DOHH2 (cell line): ENCODE results near the gene SNX7.

ENCODE experiments used
- EZH2phosphoT487 ChIP-seq: fragments of 200-600 bp; sonication (generic); IDR thresholded peaks from 2 replicates; pipeline ENCODE4 v1.6.1; 2017; ENCODE audit warnings: borderline replicate concordance, mild to moderate bottlenecking, antibody characterized with exemption, low read length, moderate library complexity, mixed read lengths
- TF ChIP-seq, protein P1 (sequence below): fragments of 200-600 bp; sonication (generic); IDR thresholded peaks from one replicate; pipeline ENCODE4 v1.5.1; 2014; ENCODE audit warnings: antibody characterized with exemption, mild to moderate bottlenecking, low read depth, low read length; ENCODE audit not compliant: poor library complexity, severe bottlenecking

DNA sequence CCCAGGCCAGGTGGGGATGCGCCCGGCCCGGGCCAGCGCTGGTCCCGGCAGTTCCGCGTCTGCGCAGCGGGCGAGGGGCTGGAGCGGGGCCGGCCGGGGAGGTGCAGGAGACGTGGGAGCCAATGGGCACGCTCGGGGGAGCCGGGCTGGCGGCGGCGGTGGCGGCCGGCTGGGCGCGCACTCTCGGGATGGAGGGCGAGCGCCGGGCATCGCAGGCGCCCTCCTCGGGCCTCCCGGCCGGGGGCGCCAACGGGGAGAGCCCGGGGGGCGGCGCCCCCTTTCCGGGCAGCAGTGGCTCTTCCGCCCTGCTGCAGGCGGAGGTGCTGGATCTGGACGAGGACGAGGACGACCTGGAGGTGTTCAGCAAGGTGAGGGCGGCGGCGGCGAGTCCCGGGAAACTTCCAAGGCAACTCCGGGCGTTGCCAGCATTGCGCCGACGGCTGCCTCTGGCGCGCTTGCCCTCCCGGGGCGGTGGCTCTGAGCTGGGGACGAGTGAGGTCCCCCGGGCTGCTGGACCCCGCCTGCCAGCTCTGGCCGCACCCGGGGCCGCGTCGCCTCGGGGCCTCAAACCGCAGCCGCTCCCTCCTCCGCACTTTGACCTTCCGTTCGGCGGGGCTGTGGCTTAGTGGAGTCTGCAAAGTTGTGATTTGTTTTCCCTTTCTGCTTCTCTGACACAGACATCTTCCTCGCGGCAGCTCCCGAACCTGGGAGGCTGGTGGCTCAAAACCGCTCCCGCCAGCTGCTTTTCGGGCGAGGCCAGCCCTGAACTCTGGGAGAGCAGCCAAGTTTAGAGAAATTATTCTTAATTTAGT, at the start of gene SNX7:
- TF ChIP-seq EZH2phosphoT487 = no peak
- TF ChIP-seq, protein P1, sequence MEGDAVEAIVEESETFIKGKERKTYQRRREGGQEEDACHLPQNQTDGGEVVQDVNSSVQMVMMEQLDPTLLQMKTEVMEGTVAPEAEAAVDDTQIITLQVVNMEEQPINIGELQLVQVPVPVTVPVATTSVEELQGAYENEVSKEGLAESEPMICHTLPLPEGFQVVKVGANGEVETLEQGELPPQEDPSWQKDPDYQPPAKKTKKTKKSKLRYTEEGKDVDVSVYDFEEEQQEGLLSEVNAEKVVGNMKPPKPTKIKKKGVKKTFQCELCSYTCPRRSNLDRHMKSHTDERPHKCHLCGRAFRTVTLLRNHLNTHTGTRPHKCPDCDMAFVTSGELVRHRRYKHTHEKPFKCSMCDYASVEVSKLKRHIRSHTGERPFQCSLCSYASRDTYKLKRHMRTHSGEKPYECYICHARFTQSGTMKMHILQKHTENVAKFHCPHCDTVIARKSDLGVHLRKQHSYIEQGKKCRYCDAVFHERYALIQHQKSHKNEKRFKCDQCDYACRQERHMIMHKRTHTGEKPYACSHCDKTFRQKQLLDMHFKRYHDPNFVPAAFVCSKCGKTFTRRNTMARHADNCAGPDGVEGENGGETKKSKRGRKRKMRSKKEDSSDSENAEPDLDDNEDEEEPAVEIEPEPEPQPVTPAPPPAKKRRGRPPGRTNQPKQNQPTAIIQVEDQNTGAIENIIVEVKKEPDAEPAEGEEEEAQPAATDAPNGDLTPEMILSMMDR = no peak
